H1 (cell line): ENCODE data around the gene PRPS1. TPM values are rescaled to one million over a fixed set of nuclear protein-coding genes. Genes with fewer than 3 reads are reported as not detected.

Experiments used
- BACH1 ChIP-seq: IDR thresholded peaks from 2 replicates; pipeline ENCODE4 v1.6.1; 2012; ENCODE audit warnings: low read length, improper control_type of control experiment
- BCL11A ChIP-seq, 2 experiments: IDR thresholded peaks; one replicate each; pipeline ENCODE4 v1.6.1; 2011; ENCODE audit warnings: low read depth in 2 of 2, low read length in 2 of 2, mild to moderate bottlenecking in 2 of 2
- CHD2 ChIP-seq: IDR thresholded peaks from 2 replicates; pipeline ENCODE4 v1.6.1; 2012; ENCODE audit warnings: low read length, improper control_type of control experiment
- CREB1 ChIP-seq: IDR thresholded peaks from 2 replicates; pipeline ENCODE4 v1.6.1; 2012; ENCODE audit warnings: inconsistent platforms
- GTF2F1 ChIP-seq: IDR thresholded peaks from 2 replicates; pipeline ENCODE4 v1.6.1; 2012; ENCODE audit warnings: low read depth, low read length, improper control_type of control experiment, borderline replicate concordance
- KDM1A ChIP-seq: fragments of 200-600, 300-600 bp; sonication (generic); IDR thresholded peaks from 2 replicates; pipeline ENCODE4 v1.7.1; 2016; ENCODE audit warnings: mild to moderate bottlenecking, low read length, borderline replicate concordance
- KDM5A ChIP-seq: fragments of 200-600 bp; IDR thresholded peaks from 2 replicates; pipeline ENCODE4 v1.7.1; 2012; ENCODE audit warnings: mild to moderate bottlenecking, low read length, inconsistent platforms, mixed read lengths
- NANOG ChIP-seq: IDR thresholded peaks from 2 replicates; pipeline ENCODE4 v1.6.1; 2011; ENCODE audit warnings: low read length, low read depth, mild to moderate bottlenecking, inconsistent platforms; ENCODE audit not compliant: insufficient read depth, poor library complexity, severe bottlenecking
- POLR2AphosphoS5 ChIP-seq: IDR thresholded peaks from 2 replicates; pipeline ENCODE4 v1.6.1; 2011; ENCODE audit warnings: low read depth, low read length
- RAD21 ChIP-seq, 2 experiments: IDR thresholded peaks in 1 of 2; conservative IDR thresholded peaks in 1 of 2; 2 replicates each; pipeline ENCODE4 v1.6.1; 2011; ENCODE audit warnings: low read depth in 2 of 2, low read length in 2 of 2, improper control_type of control experiment in 1 of 2, inconsistent platforms in 1 of 2, mild to moderate bottlenecking in 1 of 2, moderate library complexity in 1 of 2
- RBBP5 ChIP-seq: IDR thresholded peaks from 2 replicates; pipeline ENCODE4 v1.7.1; 2012; ENCODE audit warnings: low read depth, mild to moderate bottlenecking, inconsistent platforms, low read length, moderate library complexity, borderline replicate concordance
- RFX5 ChIP-seq: IDR thresholded peaks from 2 replicates; pipeline ENCODE4 v1.6.1; 2011; ENCODE audit warnings: low read depth, low read length, improper control_type of control experiment, borderline replicate concordance
- RXRA ChIP-seq: IDR thresholded peaks from 2 replicates; pipeline ENCODE4 v1.6.1; 2011; ENCODE audit warnings: low read depth, mild to moderate bottlenecking, low read length, moderate library complexity; ENCODE audit not compliant: insufficient read depth
- SIRT6 ChIP-seq: IDR thresholded peaks from one replicate; pipeline ENCODE4 v1.7.1; 2012; ENCODE audit warnings: low read length, inconsistent platforms
- SP1 ChIP-seq: IDR thresholded peaks from 2 replicates; pipeline ENCODE4 v1.6.1; 2011; ENCODE audit warnings: low read depth, low read length
- SP2 ChIP-seq: IDR thresholded peaks from 2 replicates; pipeline ENCODE4 v1.6.1; 2012; ENCODE audit warnings: mild to moderate bottlenecking, low read length, inconsistent platforms
- TAF1 ChIP-seq: IDR thresholded peaks from 2 replicates; pipeline ENCODE4 v1.6.1; 2011; ENCODE audit warnings: mild to moderate bottlenecking, low read depth, low read length
- TBP ChIP-seq: IDR thresholded peaks from 2 replicates; pipeline ENCODE4 v1.6.1; 2011; ENCODE audit warnings: low read depth, low read length, improper control_type of control experiment
- TCF12 ChIP-seq: IDR thresholded peaks from 2 replicates; pipeline ENCODE4 v1.6.1; 2011; ENCODE audit warnings: low read depth, mild to moderate bottlenecking, low read length
- YY1 ChIP-seq: IDR thresholded peaks from 2 replicates; pipeline ENCODE4 v1.6.1; 2011; ENCODE audit warnings: low read depth, mild to moderate bottlenecking, low read length
- polyA plus RNA-seq, 7 experiments: library from polyadenylated mRNA; depleted of rRNA in 3 of 7; stranded (reverse) in 5 of 7; unstranded in 2 of 7; fragments of >200 nt in 5 of 7; fragments of 200-250 nt in 2 of 7; gene quantifications; 1 replicate in 5 of 7; 2 replicates in 1 of 7; 4 replicates in 1 of 7; pipeline versions ENCODE4 v1.2.1 to v1.2.3, GENCODE V29; 2011 to 2013; ENCODE audit warnings: missing spikeins in 2 of 7, mixed read lengths in 2 of 7
- total RNA-seq: library from RNA; stranded (reverse); fragmentation: NEBNext Ultra II Directional; extraction: Animal tissue kit (Norgen Biotek cat#: 25700); gene quantifications from 2 replicates; pipeline ENCODE4 v1.2.1, GENCODE V29; 2021
- TF ChIP-seq, protein P1 (sequence below): IDR thresholded peaks from 2 replicates; pipeline ENCODE4 v1.6.1; 2012; ENCODE audit warnings: inconsistent platforms

Gene PRPS1
- total and polyA plus RNA-seq, 2 of the 8 experiments (the other 6 are each of a cell fraction or from before 2014, with no cell fraction given), result 90.1 to 110 TPM

GRCh38 chrX:107627838-107628661 is at the start of gene PRPS1 (continued):
- no peak for TF ChIP-seq BCL11A (IDR thresholded peaks at IDR 0.05; ENCODE audit: low read depth in 2 of 2, low read length in 2 of 2)
- TF ChIP-seq, protein P1, sequence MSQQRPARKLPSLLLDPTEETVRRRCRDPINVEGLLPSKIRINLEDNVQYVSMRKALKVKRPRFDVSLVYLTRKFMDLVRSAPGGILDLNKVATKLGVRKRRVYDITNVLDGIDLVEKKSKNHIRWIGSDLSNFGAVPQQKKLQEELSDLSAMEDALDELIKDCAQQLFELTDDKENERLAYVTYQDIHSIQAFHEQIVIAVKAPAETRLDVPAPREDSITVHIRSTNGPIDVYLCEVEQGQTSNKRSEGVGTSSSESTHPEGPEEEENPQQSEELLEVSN, result peak; percentile 34; the same call in 1 of the 2 replicates
- TF ChIP-seq TAF1, result peak; percentile 74
- TF ChIP-seq SIRT6, result no peak
- TF ChIP-seq TCF12, result no peak
- no peak for TF ChIP-seq RAD21 (IDR thresholded peaks at IDR 0.05 in 1 of 2, conservative IDR thresholded peaks at IDR 0.05 in 1 of 2; ENCODE audit: low read depth in 2 of 2, low read length in 2 of 2)
- no peak for TF ChIP-seq KDM5A
- TF ChIP-seq CHD2, result no peak
- no peak for TF ChIP-seq KDM1A
- no peak for TF ChIP-seq RXRA
- no peak for TF ChIP-seq SP2
- peak; percentile 58; the same call in 1 of the 2 replicates for TF ChIP-seq SP1
- TF ChIP-seq NANOG, result no peak
- no peak for TF ChIP-seq GTF2F1
- TF ChIP-seq YY1, result peak; percentile 91
- peak; percentile 54; the same call in 1 of the 2 replicates for TF ChIP-seq POLR2AphosphoS5
- TF ChIP-seq RBBP5, result no peak
- TF ChIP-seq CREB1, result peak; percentile 63; the same call in 1 of the 2 replicates
- TF ChIP-seq TBP, result peak; percentile 72
- TF ChIP-seq RFX5, result no peak
- TF ChIP-seq BACH1, result no peak
